Ascending aorta (tissue), 2 donors: Measurements from ENCODE around the gene ZBTB5. TPM values are rescaled to one million over a fixed set of nuclear protein-coding genes. Genes with fewer than 3 reads are reported as not detected.
"Not testable (repeated sequence)": the region's sequence is repeated elsewhere in the genome, so short reads cannot be mapped to it uniquely, and the experiment has no call there.

Experiments
- DNase-seq, 2 donors: peaks; one replicate each; pipeline ENCODE4 v3.0.0-alpha.2; 2019; ENCODE audit warnings: low spot score in 2 of 2
- H3K27ac ChIP-seq, 2 donors: fragments of 200-600 bp; sonication (generic); one replicate each; pipeline ENCODE4 v1.5.1; 2016 to 2017; ENCODE audit warnings: mild to moderate bottlenecking in 1 of 2
- H3K27me3 ChIP-seq: fragments of 200-600 bp; sonication (generic); one replicate; pipeline ENCODE4 v1.5.1; 2017
- H3K36me3 ChIP-seq, 2 donors: fragments of 200-600 bp; sonication (generic); one replicate each; pipeline ENCODE4 v1.5.1; 2016
- H3K4me1 ChIP-seq, 2 donors: fragments of 200-600 bp; sonication (generic); one replicate each; pipeline ENCODE4 v1.5.1; 2016 to 2017; ENCODE audit warnings: mild to moderate bottlenecking in 1 of 2
- H3K4me3 ChIP-seq, 2 donors: fragments of 200-600 bp; sonication (generic); one replicate each; pipeline ENCODE4 v1.5.1; 2016 to 2017; ENCODE audit warnings: mild to moderate bottlenecking in 1 of 2
- H3K9me3 ChIP-seq, 2 donors: fragments of 200-600 bp; sonication (generic); one replicate each; pipeline ENCODE4 v1.5.1; 2016
- CTCF ChIP-seq, 3 experiments: fragments of 200-600 bp in 2 of 3; fragments of 450-650 bp in 1 of 3; sonication (generic) in 2 of 3; IDR thresholded peaks; one replicate each; pipeline ENCODE4 v1.5.1; 2016 to 2019; ENCODE audit warnings: antibody characterized with exemption in 3 of 3, mild to moderate bottlenecking in 1 of 3, moderate library complexity in 1 of 3
- intact Hi-C: fragments of 100-400 bp; cut with DNase I; formaldehyde crosslinking; loops from one replicate; pipeline ENCODE4 v1.15.1; 2023
- total RNA-seq: library from RNA; depleted of rRNA; stranded (reverse); fragments of >200 nt; gene quantifications from one replicate; pipeline ENCODE4 v1.1.0, GENCODE V29; 2016

The ZBTB5 gene
- total RNA-seq, 1 donor from 2014 or later: 3.4 TPM

- Histone ChIP-seq H3K27ac (no peak overlapping the region), H3K9me3 (no peaks in the 10 kb centered on the region), H3K27me3 (no peaks in the 10 kb centered on the region), H3K36me3 (peaks cover 44 to 68% of the 10 kb centered on the region in 2 donors), H3K4me3 (no peak overlapping the region), H3K4me1 (no peaks in the 10 kb centered on the region)
- TF ChIP-seq CTCF (IDR thresholded peaks at IDR 0.05): no peak
- no peak for DNase-seq
- intact Hi-C loops: no loop called here
Measured at GRCh38 chr9:37430841-37431597, 34.2 kb downstream of the ZBTB5 start.

GRCh38 chr9:37429441-37430285 lies 35.6 kb downstream of the ZBTB5 start:
- Histone ChIP-seq H3K4me1 (peaks cover 0 to 3% of the 10 kb centered on the region in 2 donors), H3K9me3 (no peaks in the 10 kb centered on the region), H3K27ac (no peak overlapping the region), H3K27me3 (no peaks in the 10 kb centered on the region), H3K36me3 (peaks cover 35 to 64% of the 10 kb centered on the region in 2 donors), H3K4me3 (no peak overlapping the region)
- no peak for DNase-seq
- no peak for TF ChIP-seq CTCF (IDR thresholded peaks at IDR 0.05)
- intact Hi-C loops: loop anchor here (10.0 kb wide), 5 partner anchors 65 to 1025 kb away; partner anchors contain the start of genes DCAF10, FBXO10, RNF38 and ZCCHC7

- peaks cover 35 to 53% of the 10 kb centered on the region in 2 donors for H3K36me3 ChIP-seq
- TF ChIP-seq CTCF (IDR thresholded peaks at IDR 0.05): no peak
Measured at GRCh38 chr9:37428345-37428744, 36.9 kb downstream of the ZBTB5 start.

DNA sequence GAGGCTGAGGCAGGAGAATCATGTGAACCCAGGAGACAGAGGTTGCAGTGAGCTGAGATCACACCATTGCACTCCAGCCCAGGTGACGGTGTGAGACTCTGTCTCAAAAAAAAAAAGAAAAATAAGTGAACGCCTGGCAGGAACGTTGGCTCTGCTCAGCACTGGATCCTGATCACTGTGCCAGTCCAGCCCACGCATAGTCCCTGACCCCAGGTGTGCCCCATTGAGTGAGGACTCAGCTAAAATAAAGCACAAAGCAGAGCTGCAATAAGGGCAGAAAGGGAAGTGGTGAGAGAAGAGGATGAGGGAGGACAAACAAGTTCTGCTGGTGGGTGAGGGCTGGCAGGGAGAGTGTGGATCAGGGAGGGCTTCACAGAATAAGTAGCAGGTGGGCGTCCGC lies 38.4 kb downstream of the ZBTB5 start:
- Histone ChIP-seq H3K27me3 (no peaks in the 10 kb centered on the region), H3K4me1 (peaks cover 8 to 18% of the 10 kb centered on the region in 2 donors), H3K4me3 (no peak overlapping the region), H3K27ac (no peak overlapping the region), H3K9me3 (no peaks in the 10 kb centered on the region), H3K36me3 (peaks cover 35 to 50% of the 10 kb centered on the region in 2 donors)
- TF ChIP-seq CTCF (IDR thresholded peaks at IDR 0.05): no peak
- intact Hi-C loops: loop anchor here (10.0 kb wide), 5 partner anchors 62 to 1022 kb away; partner anchors contain the start of genes DCAF10, FBXO10, RNF38 and ZCCHC7
- DNase-seq: no peak

More at GRCh38 chr9:37428345-37428744, 36.9 kb downstream of the ZBTB5 start:
- Histone ChIP-seq H3K4me3 (no peak overlapping the region), H3K9me3 (no peaks in the 10 kb centered on the region), H3K27ac (no peak overlapping the region), H3K27me3 (no peaks in the 10 kb centered on the region), H3K4me1 (peaks cover 6 to 16% of the 10 kb centered on the region in 2 donors)
- intact Hi-C loops: loop anchor here (10.0 kb wide), 5 partner anchors 64 to 1024 kb away; partner anchors contain the start of genes DCAF10, FBXO10, RNF38 and ZCCHC7
- DNase-seq: no peak

DNA sequence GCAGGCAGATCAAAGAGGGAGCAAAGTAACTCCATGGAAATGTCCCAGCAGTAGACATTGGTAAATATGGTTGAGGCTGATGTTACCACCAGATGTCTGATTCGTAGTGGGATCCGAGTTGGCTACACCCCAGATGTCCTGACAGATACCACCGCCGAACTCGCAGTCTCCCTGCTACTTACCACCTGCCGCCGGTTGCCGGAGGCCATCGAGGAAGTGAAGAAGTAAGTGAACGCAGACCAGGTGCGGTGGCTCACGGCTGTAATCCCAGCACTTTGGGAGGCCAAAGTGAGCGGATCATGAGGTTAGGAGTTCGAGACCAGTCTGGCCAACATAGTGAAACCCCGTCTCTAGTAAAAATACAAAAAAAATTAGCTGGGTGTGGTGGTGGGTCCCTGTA lies 38.8 kb downstream of the ZBTB5 start:
- Histone ChIP-seq H3K36me3 (peaks cover 33 to 50% of the 10 kb centered on the region in 2 donors), H3K4me1 (peaks cover 8 to 18% of the 10 kb centered on the region in 2 donors)
- intact Hi-C loops: loop anchor here (10.0 kb wide), 5 partner anchors 62 to 1022 kb away; partner anchors contain the start of genes DCAF10, FBXO10, RNF38 and ZCCHC7
- DNase-seq, H3K27me3 ChIP-seq, H3K9me3 ChIP-seq, H3K27ac ChIP-seq, H3K4me3 ChIP-seq: not testable (repeated sequence)
